Esophagus muscularis mucosa (tissue), 4 donors: ENCODE results near the gene MTG2.

ENCODE experiments used
- CTCF ChIP-seq, 3 experiments: fragments of 200-600 bp in 2 of 3; fragments of 450-650 bp in 1 of 3; sonication (generic) in 2 of 3; IDR thresholded peaks; one replicate each; pipeline ENCODE4 v1.5.1; 2017 to 2019; ENCODE audit warnings: antibody characterized with exemption in 3 of 3, mild to moderate bottlenecking in 2 of 3, moderate library complexity in 1 of 3
- EP300 ChIP-seq: sonication (generic); formaldehyde crosslinking; IDR thresholded peaks from one replicate; pipeline ENCODE4 v1.6.1; 2017; ENCODE audit warnings: antibody characterized with exemption
- POLR2A ChIP-seq: fragments of 450-650 bp; IDR thresholded peaks from one replicate; pipeline ENCODE4 v1.6.1; 2017; ENCODE audit warnings: antibody characterized with exemption, moderate library complexity, mild to moderate bottlenecking, low read depth

- TF ChIP-seq CTCF (IDR thresholded peaks at IDR 0.05) (no peak), POLR2A (no peak), EP300 (no peak)
These were observed 69.6 kb downstream of the MTG2 start for GRCh38 chr20:62252342-62252966.
